ENCODE results near the gene CALN1.
"Not testable (repeated sequence)": the region's sequence is repeated elsewhere in the genome, so short reads cannot be mapped to it uniquely, and the experiment has no call there.

Gene CALN1

GRCh38 chr7:71784180-71784579, 628.0 kb downstream of the CALN1 start:
- DNase-seq: no peak

GRCh38 chr7:71783779-71784178, 628.4 kb downstream of the CALN1 start:
- DNase-seq: no peak

- DNase-seq: no peak
These were observed 630.1 kb downstream of the CALN1 start for GRCh38 chr7:71782051-71782450.

- DNase-seq: peak in 1 of 14 donors; percentile 6
These were observed 631.9 kb downstream of the CALN1 start for GRCh38 chr7:71780282-71780681.

GRCh38 chr7:71777278-71777677, 634.9 kb downstream of the CALN1 start:
- no peak for DNase-seq

- DNase-seq: no peak
These were observed 635.4 kb downstream of the CALN1 start for GRCh38 chr7:71776726-71777125.

- DNase-seq: no peak
These were observed 636.5 kb downstream of the CALN1 start for GRCh38 chr7:71775648-71776047.

- DNase-seq: no peak
These were observed 639.4 kb downstream of the CALN1 start for GRCh38 chr7:71772779-71773178.

GRCh38 chr7:71770269-71770907, 641.8 kb downstream of the CALN1 start:
- no peak for DNase-seq

- no peak for DNase-seq
These were observed 642.8 kb downstream of the CALN1 start for GRCh38 chr7:71769326-71769725.

GRCh38 chr7:71768450-71768849, 643.7 kb downstream of the CALN1 start:
- no peak for DNase-seq

- DNase-seq: no peak
These were observed 646.1 kb downstream of the CALN1 start for GRCh38 chr7:71766016-71766415.

- DNase-seq: no peak
These were observed 650.8 kb downstream of the CALN1 start for GRCh38 chr7:71761336-71761735.

- no peak for DNase-seq
These were observed 657.3 kb downstream of the CALN1 start for GRCh38 chr7:71754828-71755227.

GRCh38 chr7:71753956-71754664, 658.0 kb downstream of the CALN1 start:
- DNase-seq: no peak

- DNase-seq: no peak
These were observed 658.9 kb downstream of the CALN1 start for GRCh38 chr7:71753236-71753635.

- DNase-seq: peak in 12 of 14 donors; percentile 1 to 61 (median 16)
These were observed 659.8 kb downstream of the CALN1 start for GRCh38 chr7:71752171-71752935.

- DNase-seq: no peak
These were observed 661.8 kb downstream of the CALN1 start for GRCh38 chr7:71750290-71750689.

GRCh38 chr7:71746006-71746405, 666.1 kb downstream of the CALN1 start:
- DNase-seq: no peak

GRCh38 chr7:71740174-71740560, 672.0 kb downstream of the CALN1 start:
- DNase-seq: no peak

- DNase-seq: no peak
These were observed 672.5 kb downstream of the CALN1 start for GRCh38 chr7:71739520-71740173.

- not testable (repeated sequence) for DNase-seq
These were observed 674.1 kb downstream of the CALN1 start for GRCh38 chr7:71737931-71738540.
